Gastrocnemius medialis (tissue), 4 donors: ENCODE results near the gene SPRING1.

Experiments used
- CTCF ChIP-seq, 5 experiments: fragments of 450-650 bp in 3 of 5; fragments of 200-600 bp in 2 of 5; sonication (generic) in 2 of 5; IDR thresholded peaks in 4 of 5; conservative IDR thresholded peaks in 1 of 5; 1 replicate in 4 of 5; 2 replicates in 1 of 5; pipeline ENCODE4 v1.5.1; 2016 to 2019; ENCODE audit warnings: antibody characterized with exemption in 5 of 5, mild to moderate bottlenecking in 3 of 5, moderate library complexity in 3 of 5
- POLR2A ChIP-seq, 2 donors: fragments of 450-650 bp; IDR thresholded peaks; one replicate each; pipeline ENCODE4 v1.6.1; 2017; ENCODE audit warnings: antibody characterized with exemption in 2 of 2, mild to moderate bottlenecking in 2 of 2, moderate library complexity in 2 of 2

GRCh38 chr12:116784238-116784612 is 46.4 kb upstream of the SPRING1 start:
- no peak for TF ChIP-seq CTCF (IDR thresholded peaks at IDR 0.05 in 4 of 5, conservative IDR thresholded peaks at IDR 0.05 in 1 of 5)
- no peak for TF ChIP-seq POLR2A (IDR thresholded peaks at IDR 0.05)
